Fibroblast of skin of scalp (primary cell): ENCODE results near the gene RAPGEF2.
"Not testable (repeated sequence)": the region's sequence is repeated elsewhere in the genome, so short reads cannot be mapped to it uniquely, and the experiment has no call there.

Source experiments
- DNase-seq: peaks from one replicate; pipeline ENCODE4 v3.0.0-alpha.2; 2013

Gene RAPGEF2

DNA sequence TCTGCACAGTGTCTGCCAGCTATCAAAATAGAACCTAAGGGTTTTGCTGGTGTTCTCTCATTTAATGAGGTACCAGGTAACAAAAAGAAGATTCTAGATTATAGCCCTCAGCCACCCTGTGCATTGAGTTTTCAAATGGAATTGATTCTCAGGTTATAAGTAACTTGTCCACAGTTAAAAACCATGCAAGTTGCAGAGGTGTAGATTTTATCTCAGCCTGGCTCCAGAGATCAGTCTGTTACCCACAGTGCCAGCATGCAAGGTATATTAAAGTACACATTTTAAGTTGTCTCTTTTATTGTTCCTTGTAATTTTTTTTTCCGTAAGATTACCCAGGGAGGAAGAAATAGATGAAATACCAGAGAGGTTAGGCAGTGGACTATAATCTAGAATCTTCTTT lies 59.7 kb downstream of the RAPGEF2 start:
- no peak for DNase-seq

DNA sequence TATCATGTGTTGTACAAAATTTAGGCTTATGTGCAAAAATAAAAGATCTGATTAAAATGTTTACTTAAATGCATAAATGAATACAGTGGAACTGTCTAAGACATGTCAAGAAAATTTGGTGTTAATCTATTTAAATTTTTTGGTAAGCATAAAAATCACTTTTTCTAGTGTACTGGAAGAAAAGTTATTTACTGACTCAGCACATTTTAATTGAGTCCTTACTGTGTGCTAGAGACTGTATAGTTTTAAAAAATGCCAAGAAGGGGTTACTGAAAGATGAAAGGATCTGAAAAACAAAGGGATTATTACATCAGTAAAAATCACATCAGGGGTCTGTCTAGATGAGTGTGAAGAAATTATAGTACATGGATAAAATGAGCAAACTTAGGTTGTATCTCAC lies 60.6 kb downstream of the RAPGEF2 start:
- no peak for DNase-seq

DNA sequence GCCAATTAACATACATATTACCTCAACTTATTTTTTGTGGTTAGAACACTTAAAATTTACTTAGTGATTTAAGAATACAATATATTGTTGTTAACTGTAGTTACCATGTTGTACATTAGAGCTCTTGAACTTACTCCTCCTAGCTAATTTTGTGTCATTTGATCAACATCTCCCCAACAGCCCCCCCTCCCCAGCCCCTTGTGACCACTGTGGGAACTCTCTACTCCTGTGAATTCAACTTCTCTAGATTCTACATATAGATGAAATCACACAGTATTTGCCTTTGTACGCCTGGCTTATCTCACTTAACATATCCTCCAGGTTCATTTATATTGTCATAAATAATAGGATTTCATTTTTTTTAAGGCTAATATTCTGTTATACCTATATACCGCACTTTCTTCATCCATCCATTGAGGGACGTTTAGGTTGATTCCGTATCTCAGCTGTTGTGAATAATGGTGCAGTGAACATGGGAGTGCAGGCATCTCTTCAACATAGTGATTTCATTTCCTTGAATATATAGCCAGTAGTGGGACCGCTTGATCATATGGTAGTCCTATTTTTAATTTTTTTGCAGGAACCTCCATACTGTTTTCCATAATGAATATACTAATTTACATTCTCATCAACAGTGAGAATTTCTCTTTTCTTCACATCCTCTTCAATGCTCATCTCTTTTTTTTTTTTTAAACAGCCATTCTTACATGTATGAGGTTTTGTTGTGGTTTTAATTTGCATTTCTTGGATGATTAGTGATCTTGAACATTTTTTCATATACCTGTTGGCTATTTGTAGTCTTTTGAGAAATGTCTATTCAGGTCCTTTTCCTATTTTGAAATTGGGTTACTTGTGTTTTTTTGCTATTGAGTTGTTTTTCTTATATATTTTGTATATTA lies 66.8 kb downstream of the RAPGEF2 start:
- no peak for DNase-seq

DNA sequence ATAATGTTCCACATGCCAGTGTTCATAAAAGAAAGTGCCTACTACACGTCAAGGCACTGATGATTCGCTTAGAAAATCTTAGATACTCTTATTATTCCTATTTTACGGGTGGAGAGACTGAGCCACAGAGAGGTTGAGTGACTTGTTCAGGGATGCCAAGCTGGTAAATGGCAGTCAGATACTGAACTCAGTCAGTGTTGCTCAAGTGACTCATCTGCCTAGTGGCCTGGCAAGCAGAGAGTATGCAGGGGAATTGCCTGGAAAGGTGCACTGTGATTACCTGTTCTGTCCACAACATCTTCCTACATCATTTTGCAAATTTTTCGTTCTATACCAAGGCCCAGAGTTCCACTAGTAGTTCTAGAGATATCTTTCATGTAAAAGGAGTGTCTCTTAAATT lies 68.4 kb downstream of the RAPGEF2 start:
- no peak for DNase-seq

DNA sequence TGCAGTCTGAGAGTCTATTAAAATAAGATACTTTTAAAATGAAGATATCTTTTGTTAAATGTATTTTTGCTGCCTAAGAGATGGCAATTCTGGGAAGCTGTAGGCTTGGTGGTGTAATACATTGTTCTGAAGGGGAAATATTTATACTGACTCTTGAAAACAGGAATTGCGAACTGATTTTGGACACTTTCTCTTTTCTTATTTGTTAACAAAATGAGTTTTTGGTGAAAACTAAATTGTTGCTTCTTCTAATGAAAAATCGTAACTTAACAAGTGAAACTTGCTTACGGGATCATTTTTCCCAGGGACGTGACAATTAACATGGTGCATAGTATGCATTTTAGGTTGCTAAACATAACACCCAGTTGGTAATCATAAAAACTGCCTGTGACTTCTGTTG lies 71.0 kb downstream of the RAPGEF2 start:
- DNase-seq, result no peak

DNA sequence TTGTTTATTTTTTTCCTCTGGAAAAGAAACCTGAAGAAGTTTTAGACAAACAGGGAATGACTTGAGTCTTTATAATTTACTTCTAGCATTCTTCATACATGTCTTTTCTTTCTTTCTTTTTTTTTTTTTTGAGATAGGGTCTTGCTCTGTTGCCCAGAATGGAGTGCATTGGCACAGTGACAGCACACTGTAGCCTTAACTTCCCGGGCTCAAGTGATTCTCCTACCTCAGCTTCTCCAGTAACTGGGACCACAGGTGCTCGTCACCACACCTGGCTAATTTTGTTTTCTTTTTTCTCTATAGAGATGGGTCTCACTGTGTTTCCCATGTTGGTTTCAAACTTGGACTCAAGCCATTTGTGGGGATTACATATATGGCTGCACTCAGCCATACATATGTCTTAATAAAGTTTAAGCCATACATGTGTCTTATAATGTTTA lies 71.8 kb downstream of the RAPGEF2 start:
- no peak for DNase-seq

DNA sequence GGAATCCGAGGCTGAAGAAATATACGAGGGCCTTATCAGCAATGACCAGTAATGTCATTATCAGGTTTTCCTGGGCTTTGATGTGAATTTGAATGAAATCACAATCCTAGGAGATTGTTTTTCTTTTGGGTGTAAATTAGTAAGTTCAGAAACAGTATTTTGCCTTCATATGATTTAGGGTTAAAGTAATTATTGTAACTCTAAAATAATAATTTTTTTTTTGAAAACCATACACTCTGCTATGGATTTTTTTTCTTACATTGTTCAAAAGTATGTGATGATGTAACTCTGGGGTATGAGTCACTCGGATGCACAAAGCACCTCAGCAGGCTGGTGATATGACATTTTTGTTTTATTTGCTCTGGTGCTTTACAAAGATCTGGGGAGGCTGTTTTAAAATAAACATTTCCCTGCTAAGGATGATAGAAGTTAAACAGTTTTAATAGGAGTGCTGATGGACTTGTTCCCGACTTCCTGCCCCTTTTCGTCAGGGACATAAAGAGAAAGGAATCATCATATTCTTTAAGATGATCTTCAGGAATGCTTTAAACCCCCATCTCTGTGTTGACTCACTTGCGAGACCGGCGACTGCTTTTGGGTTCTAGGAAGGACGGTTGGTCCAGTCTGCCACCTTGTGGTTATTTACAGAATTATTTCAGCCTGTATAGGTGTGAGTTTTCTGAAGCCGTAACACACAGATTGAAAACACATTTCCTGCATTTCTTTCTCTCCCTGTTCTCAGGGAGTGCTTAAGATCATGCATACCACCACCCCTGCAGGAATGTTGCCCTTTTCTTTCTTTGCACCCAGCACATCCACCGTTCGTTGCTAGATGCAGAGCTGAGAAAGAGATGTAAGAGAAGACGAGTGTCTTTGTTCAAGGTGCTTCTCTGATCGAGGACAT lies 72.5 kb downstream of the RAPGEF2 start:
- peak; percentile 90 for DNase-seq

DNA sequence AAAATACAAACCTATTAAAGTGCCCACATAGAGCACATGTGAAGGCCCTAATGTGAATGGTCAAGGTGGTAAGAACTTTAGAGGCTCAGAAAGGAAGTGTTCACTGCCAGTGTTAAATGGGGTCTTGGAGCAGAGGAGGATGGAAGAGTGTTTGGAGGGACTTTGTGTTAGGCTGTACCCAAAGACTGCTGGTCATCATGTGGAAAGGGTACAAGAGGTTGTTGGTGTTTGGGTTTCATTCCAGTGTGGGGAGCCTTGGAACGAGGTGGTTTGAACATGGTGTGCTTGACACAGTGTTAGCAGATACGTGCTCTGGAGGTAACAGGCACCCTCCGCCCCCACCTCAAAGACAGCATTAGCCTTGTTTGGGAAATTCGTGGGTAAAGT lies 73.1 kb downstream of the RAPGEF2 start:
- no peak for DNase-seq

DNA sequence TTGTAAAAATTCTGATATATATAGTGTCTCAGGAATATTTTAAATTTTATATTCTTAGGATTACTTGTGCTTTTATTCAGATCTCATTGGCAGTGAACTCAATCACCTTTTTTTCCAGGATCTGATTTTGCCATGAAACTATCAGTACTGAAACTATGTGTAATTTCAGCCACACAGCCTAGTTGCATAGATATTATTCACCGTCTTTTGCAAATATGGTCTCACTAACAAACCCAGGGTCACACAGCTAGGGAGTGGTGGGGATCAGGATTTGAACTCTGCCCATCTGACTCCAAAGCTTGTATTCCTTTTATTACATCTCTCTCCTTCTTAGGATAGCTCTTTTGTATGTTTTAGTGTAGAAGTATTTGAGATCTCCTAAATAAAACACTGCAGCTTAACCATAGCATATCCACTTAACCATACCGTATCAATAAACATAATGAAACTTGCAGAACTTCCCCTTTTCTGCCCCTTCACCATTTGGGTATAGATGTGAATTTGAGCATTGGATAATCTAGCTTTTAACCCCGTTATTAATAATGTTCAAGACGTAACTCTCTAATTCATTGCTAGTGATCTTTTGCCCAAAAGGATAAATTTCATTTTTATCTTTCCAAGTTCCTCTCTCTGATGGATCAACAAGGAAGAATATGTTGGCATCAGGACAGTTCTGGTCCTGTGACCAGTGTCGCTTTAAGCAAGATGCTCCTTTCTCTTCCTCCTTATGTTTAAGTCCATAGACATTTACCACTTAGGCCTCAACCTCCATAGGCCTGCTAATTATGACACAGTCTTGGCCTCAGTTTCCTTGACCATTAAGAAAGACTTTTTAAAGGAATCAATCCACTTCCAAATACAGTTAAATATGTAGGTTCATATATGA lies 74.6 kb downstream of the RAPGEF2 start:
- no peak for DNase-seq

DNA sequence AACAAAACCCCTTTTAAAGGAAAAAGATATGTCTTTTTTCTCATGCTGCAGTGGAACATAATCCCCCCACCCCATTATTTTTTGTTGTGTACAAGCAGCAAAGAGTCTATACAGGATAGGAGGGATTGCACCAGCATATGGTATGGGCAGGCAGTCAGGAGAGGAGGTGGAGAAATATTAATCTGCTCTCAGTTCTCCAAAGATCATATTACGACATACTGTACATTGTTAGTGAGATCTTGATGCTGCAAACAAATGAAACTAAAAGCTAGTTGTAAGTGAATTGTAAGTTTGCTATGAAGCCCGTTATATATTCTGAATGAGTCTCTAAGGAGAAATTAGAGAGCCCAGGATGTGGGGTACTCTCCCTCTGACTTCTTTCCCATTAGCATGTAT lies 75.3 kb downstream of the RAPGEF2 start:
- DNase-seq, result peak; percentile 35

DNA sequence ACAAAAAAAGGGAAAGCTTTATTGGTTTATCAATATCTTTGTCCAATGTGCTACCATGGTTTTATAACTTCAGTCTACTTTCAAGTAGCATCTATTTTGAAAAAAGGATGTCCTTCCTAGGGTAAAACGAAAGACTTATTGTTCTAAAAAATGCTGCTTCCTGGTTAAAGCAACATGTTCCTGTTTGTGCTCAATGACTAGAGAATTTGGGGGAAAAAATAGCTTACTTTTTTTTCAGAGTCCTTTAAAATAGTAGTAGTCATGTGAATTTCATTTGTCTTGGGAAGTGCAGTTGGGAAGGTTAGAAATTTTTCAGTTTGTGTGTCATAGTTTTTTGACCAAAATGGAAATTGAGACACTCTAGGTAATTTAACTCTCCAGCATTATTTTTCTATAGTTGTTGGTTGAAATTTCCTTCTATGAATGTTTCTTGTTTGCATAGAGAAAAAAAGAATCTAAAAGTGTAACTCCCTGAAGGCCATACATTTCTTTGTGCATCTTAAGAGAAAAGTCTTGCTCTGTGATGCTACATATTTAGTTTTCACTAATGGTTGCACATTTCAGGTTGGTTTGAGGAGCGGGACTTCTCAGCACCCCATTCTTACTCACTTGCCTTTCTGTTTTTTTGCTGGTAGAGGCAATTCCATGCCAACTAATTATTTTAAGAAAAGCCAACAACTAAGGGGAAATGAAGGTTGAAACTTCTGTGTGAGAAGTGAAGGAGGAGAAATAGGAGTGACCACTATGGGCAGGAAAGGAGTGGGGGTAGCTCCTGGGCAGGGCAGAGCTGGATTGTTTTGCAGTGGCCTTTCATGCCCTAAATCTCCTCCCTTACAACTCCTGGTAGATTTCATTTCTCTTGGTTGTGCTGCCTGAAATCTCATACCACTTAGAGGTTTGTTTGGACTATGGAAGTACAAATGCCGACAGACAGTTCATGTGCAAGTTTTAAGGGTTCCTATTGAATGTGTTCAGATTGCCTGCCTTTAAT lies 76.4 kb downstream of the RAPGEF2 start:
- peak; percentile 26 for DNase-seq

DNA sequence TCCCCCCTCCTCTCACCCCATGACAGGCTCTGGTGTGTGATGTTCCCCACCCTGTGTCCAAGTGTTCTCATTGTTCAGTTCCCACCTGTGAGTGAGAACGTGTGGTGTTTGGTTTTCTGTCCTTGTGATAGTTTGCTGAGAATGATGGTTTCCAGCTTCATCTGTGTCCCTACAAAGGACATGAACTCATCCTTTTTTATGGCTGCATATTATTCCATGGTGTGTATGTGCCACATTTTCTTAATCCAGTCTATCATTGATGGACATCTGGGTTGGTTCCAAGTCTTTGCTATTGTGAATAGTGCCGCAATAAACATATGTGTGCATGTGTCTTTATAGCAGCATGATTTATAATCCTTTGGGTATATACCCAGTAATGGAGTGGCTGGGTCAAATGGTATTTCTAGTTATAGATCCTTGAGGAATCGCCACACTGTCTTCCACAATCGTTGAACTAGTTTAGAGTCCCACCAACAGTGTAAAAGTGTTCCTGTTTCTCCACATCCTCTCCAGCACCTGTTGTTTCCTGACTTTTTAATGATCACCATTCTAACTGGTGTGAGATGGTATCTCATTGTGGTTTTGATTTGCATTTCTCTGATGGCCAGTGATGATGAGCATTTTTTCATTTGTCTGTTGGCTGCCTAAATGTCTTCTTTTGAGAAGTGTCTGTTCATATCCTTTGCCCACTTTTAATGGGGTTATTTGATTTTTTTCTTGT lies 81.2 kb downstream of the RAPGEF2 start:
- DNase-seq, result not testable (repeated sequence)

DNA sequence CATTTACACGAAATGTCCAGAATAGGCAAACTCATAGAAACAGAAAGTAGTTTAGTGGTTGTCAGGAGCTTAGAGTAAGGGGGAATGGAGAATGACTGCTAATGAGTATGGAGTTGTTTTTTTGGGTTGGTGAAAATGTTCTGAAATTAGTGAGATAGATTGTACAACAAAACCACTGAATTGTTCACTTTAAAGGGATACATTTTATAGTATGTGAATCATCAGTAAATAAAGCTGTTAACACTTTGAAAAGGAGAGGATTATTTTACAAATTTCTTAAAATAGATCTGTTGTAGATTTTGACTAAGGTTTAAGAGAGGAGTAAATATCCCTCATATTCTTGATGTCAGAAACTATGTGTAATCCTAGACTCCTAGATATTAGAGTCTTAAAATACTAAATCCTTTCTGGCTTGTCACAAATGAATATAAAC lies 82.7 kb downstream of the RAPGEF2 start:
- peak; percentile 9 for DNase-seq

DNA sequence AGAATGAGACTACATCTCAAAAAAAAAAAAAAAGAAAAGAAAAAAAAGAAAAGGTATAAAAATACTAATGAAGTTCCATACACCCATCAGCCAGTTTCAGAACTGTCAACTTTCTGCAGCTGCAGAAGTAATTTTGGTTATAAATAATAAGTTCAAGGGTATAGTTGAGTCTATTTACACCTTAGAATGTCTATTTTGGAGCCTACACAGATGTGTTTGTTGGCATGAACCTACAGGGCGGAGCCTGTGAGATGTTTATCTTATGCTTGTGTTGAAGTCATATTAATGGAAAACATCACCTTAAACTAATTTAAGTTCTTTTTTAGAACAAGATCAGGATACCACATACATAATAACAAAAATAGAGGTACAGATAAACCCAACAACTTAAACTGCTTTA lies 85.8 kb downstream of the RAPGEF2 start:
- no peak for DNase-seq

DNA sequence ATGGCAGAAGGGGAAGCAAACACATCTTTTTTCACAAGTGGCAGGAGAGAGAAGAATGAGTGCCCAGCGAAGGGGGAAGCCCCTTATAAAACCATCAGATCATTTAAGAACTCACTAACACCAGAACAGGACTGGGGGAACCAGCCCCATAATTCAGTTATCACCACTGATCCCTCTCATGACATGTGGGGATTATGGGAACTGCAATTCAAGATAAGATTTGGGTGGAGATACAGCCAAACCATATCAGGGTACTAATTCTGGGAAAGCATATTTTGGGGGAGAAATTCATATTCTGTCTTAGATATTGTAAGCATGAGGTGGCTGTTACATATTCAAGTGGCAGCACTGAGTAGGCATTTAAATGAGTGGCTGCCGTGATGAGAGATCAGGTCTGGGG lies 87.8 kb downstream of the RAPGEF2 start:
- no peak for DNase-seq

DNA sequence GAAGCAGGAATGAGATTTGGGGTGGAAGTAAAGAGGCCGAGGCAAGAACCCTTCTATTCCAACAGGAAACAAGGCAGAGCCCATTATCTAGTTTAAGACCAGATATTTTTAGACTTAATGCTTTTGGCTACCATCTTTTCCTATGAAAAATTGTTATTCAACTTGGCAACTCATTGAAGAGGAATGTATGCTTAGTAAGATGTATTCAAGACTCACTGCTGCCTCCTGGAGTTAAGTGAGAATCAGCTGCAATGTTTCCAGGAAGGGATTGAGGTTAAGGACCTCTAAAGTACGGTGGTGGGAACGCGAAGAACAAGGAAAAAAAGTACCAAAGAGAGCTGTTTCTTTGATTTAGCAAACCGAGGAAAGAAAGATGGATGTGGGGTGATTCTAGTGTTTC lies 89.1 kb downstream of the RAPGEF2 start:
- DNase-seq, result peak; percentile 77

DNA sequence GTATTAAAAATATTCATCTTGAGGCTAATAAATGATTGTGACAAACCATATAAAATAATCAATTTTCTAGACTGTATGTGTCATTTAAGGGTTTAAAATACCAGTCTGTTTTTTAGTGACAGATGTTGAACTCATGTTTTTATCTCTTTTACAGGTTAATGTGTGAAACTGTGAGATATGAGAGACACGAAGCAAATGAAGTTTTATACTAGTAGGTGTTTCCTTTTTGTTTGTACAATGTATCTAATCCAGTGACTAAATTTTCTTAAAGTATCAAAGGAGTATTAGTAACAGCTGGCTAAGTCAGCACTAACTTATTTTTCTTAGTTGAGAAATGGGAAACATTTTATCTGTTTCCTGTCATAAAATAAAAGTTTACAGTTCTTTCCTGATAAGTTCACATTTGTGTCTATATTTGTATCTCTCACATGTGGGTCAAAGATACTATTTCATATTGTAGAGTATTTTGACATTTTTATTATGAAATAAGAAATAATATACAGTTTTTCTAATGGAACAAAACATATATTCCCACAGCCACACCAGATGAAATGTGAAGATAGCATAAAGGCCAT lies 90.3 kb downstream of the RAPGEF2 start:
- DNase-seq, result no peak

DNA sequence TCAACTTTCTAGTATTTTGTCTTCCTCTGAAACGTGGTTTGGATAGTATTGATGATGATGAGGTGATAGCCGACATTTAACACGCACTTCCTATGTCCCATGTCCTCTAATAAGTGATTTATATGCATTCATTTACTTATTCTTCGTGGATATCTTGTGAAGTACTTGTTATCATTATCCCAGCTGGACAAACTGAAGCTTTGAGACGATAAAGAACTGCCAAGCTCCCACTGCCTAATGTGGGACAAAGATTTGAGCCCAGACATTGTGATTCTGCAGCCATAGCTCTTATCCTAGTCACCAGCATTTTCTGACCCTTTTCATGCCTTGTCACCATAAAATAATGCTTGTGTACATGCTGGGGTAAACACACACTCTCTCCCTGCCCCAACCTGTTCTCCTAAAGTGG lies 92.5 kb downstream of the RAPGEF2 start:
- DNase-seq, result no peak

DNA sequence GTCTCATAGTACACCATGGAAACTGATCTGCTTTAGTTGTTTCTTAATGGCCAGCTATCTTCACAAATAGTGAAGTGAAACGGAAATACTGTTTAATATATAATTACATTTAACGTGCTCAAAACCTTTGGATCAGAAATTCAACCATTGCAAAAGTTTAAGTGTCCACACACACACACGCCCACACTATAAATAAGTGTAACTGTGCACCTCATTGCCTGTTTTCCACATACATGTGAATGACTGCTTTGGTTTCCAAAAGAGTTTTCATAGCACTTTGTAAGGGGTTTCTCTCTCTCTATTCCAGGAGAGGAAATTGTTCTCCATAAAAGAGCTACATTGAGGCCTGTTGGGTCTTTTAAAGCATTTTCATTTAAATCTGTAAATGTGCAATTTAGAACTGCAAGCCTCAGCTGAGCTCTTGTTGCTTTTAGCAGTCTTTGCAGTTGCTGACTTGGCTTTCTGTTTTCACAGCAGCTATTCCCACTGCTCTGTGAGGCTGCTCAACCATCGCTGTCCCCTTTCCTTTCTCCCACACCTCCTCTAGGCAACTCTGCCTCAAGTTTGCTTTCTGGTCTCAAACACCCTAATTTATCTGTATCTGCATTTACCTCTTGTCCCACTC lies 94.5 kb downstream of the RAPGEF2 start:
- DNase-seq, result no peak

DNA sequence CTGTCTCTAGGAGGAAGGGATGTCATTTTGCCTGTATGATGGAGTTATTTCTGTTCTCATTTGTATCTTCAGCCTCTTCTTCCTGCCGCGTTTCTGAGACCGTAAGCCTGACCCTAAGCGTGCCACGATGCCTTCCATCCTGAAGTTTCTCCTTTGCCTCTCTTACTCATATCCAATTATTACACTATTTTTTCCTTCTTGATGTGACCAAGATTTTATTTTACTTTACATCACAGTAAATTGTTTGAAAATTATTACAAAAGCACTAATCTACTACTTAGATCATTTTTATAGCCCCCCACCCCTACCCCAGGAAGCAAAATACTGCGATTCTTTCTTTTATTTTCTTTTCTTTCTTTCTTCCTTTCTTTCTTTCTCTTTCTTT lies 95.0 kb downstream of the RAPGEF2 start:
- no peak for DNase-seq
